ENCODE results near the gene GP2.

The GP2 gene

DNA sequence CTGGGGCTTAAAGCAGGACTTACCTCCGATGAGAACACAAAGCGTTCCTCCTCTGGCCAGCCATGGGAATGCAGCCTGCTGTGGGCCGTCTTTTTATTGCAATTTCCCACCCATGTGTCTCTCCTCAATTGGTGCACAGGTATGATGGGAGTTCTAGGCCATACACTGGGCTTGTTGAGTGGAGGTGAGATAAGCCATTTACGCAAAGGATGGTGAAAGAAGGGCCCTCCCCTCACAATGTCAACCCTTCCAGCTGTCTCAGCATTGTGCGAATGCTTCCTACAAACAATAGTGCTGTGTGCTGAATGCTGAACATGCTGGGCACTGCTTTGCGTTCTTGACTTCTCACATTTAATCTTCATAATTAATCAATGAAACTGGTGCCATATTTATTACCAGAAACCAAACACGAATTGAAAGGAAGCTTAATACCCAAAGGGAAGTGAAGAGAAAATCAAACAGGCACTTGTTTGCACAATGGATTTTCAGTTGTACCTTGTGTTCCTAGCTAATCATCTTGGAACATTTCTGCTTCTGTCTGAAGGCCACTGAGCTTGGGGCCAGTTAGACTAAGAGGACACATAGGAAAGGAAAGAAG lies at the start of gene GP2:
Gene GP2, minus strand, starts transcription at position 70 of the 598 bp plus-strand sequence. CDS start 1,082 bp downstream, outside the sequence.
- no peak for DNase-seq (ENCODE audit: low read depth)

DNA sequence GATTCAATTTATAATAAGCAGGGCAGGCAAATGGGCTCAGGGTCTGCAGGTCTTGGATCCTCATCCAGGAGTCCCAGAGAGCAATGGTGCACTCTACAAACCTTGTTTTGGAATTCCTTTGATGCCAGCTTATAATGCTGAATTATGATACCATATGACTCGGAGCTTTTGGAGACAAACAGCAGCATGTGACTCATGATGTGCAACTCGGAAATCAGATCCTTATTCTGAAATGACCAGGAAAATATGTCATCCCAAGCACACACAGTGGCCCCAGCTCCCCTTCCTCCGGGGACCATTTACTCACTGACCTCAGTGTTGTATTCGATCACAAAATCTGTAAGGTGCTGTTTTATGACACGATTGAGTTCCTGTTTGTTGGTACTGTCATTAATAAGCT lies 45.4 kb upstream of the GP2 start:
- no peak for DNase-seq (ENCODE audit: low read depth)

DNA sequence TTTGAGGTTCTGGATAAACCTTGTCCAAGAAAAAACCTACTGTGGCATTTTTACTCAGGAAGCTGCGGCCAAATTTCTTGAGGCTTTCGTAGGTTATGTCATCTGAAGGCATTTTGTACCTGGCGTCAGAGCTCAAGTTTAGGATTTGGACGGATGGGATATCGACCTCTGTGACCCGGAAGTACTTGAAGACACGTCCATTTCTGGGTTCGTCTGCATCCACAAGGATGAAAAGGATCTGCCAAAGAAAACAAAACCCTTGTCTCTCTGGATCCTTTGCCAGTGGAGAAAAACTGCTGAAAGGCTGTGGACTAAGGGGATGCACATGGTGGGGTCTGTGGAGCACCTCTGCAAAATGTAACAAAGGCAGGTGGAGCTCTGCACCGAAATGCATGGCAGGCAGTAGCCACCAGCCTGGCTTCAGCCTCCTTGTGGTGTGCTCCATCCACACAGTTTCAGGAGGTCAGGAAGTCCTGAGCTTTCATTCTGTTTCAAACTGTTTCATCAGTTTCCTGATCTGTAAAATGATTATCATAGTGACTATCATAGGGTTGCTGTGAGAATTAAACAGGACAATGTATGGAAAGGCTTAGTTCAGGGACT lies 42.2 kb upstream of the GP2 start:
- no peak for DNase-seq (ENCODE audit: low read depth)

DNA sequence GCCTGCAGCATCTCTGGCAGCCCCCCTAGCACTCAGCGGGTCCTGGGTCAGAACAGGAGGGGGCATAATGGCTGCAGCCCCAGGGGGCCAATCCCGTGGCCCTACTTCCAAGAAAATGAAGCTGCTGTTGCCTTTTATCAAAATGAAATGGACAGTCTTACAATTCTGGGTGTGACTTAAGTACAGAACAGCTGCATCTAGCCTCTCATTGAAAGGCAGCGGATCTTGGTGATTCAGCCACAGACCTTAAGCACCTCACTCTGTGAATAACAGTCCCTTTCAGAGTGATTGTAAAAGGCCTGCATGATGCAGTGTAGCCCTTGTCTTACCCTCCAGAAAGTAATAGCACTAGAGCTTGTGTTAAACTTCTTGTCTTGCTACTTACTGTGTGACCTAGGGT lies 36.7 kb upstream of the GP2 start:
- no peak for DNase-seq (ENCODE audit: low read depth)

DNA sequence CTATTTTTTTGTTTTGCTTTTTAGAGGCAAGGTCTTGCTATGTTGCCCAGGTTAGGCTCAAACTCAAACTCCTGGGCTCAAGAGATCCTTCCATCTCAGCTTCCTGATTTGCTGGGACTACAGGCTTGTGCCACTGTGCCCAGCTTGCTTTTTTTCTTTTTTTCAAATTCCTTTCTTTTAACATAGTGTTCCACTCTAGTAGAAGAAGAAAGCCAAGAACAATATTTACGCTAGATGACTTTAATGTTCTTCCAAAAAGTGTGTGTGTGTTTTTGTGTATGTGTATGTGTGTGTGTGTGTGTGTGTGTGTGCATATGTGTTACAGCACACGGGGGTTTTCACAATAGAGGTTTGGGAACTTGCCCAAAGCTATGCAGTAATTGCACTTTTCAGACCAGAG lies 35.9 kb upstream of the GP2 start:
- DNase-seq (ENCODE audit: low read depth) = no peak

DNA sequence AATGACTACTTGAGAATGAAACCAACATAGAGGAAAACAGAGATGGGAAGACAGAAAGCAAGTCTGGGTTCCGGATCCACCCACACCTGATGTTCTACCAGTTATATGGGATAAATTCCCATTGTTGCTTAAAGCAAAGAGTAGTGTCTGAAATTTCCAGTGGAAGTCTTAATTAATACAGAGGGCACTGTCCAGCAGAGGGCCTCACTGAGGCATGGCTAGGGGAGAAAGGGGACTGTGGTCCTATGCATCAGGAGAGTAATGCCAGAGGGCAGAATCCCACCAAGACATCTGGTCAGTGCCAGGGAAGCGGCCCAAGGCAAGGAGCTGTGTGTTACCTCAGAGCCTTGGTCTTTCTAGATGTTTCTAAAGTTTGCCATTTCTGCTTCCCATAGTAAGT lies 32.7 kb upstream of the GP2 start:
- DNase-seq (ENCODE audit: low read depth) = no peak

DNA sequence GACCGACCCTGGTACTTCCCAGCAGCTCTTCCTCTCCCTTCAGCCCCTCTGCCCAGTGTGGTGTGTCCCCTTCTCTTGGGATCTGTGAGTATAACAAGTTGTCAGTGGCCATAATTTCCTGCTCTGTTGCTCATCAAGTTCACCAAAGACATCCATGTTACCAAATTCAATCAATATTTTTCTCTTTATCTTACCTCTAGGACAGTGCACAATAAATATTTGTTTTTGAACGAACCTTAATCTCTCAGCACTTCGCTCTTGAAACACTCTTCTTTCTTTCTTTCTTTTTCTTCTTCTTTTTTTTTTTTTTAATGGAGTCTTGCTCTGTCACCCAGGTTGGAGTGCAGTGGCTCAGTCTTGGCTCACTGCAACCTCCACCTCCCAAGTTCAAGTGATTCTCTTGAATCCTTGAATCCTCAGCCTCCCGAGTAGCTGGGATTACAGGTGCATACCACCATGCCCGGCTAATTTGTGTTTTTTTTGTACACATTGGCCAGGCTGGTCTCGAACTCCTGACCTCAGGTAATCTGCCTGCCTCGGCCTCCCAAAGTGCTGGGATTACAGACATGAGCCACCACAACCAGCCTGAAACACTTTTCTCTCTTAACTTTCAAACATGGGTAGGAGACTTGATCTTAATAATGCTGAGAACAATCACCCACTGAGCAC lies 27.9 kb upstream of the GP2 start:
- DNase-seq (ENCODE audit: low read depth) = no peak

DNA sequence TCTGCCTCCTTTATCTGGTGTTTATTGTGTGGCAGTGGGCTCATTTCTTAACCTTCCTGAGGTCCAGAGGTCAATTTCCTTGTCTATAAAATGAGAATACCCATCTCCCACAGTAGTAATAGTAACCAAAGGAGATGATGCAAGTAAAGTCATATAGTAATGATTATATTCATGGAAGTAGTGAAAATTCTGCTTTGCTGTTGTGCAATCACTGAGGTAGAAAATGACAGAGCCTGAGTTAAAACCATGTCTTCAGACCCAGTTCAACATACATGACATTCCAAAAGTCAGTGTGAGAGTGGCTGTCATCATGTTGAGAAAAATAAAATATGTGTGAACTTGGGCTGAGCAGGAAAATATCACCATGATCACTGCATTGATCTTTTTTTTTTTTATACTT lies 26.1 kb upstream of the GP2 start:
- no peak for DNase-seq (ENCODE audit: low read depth)

DNA sequence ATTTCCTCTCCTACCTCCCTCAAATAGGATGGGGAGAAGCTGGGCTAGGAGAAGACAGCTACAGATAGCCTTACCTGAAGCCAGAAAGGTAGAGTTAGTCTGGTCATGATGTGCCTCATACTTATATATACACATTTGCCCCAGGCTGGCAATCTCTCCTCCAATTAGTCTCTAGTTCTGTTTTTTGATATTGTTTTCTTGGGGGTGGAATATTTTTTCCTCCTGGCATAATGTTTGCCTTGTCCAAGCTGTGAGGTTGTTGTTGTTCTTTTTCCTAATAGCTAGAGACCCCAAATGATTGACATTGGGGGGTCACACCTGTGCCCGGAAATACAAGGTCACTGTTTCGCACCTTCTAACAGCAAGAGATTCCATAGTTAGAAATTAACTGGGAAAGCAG lies 25.3 kb upstream of the GP2 start, which contains the start of gene UMOD:
Gene UMOD, minus strand, starts transcription at position 101 of the 400 bp plus-strand sequence. CDS start 1,978 bp downstream, outside the sequence.
- DNase-seq (ENCODE audit: low read depth) = no peak

DNA sequence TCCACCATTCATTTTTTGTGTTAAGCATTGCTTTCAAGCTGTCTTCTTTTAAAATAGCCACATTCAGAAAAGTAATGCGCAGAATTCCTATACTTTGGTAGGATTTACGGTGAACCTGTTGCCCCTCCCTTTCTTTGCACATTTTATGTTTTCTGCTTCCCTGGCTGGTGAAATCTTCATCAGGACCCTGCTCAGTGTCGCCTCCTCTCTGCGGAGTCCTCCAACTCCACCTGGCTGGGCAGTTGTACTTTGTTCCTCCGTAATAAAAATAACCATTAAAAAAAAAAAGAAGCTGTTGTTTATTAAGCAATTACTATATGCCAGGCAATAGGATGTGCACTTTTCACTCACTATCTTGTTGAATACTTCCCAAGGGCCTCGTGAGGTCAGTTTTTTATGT lies 22.3 kb upstream of the GP2 start:
- no peak for DNase-seq (ENCODE audit: low read depth)

DNA sequence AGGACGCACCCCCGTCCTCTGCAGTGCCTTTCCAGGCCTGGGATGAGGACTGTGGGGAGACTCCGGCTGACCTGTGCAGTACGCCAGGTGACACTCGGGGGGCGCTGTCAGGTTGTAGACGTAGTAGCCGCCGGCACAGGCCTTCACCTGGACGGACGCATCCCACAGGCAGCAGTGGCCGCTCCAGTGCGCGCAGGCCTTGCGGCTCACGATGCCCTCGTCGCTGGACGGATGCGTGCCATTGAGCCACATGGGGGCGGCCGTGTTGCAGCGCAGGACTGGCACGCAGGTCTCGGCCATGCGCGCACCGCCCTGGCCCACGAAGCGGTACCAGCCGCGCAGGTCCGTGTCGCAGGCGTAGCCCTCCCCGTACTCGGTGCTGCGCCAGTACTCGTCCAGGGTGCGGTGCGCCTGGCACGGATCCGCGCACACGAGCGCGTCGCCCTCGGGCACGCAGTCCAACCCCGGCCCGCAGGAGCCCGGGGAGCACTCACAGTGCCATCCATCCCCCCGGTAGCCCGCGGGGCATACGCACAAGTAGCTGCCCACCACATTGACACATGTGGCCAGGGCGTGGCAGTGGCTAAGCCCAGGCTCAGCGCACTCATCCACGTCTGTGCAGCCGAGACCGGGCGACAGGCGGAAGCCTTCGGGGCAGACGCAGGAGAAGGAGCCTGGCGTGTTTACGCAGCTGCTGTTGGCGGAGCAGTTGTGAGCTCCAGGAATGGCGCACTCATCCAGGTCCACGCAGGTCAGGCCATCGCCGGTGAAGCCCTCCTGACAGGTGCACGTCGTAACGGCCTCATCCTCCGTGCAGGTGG lies 21.3 kb upstream of the GP2 start:
- no peak for DNase-seq (ENCODE audit: low read depth)

DNA sequence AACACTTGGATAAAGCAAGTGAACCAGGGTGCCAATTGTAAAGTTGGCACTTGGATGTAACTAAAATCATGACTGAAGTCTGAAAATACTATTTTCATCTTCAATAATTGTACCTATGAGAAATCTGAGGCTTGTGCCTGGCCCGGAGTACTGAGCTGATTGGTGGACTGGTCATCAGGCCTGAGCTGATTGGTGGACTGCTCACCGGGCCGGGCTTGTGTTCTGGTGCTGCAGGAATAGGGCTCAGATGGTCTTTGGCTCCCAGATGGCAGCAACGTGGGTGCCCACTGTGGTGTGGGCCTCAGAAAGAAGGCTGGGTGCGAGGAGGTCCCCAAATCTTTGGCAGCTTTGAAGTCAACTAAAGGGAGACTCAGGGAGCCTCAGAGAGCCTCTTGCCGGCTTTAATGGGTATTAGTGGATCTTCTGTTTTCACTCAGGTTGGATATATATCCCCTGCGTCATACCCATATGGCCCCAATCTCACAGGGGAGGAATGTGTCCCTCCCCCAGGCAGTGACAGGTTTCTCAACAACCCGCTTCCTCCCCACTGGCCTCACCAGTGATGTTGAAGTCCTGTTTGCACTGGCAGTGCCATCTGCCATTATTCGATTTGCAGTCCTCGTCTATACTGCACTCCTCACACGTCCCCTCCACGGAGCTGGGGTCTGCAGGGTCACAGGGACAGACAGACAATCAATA lies 20.5 kb upstream of the GP2 start:
- no peak for DNase-seq (ENCODE audit: low read depth)

DNA sequence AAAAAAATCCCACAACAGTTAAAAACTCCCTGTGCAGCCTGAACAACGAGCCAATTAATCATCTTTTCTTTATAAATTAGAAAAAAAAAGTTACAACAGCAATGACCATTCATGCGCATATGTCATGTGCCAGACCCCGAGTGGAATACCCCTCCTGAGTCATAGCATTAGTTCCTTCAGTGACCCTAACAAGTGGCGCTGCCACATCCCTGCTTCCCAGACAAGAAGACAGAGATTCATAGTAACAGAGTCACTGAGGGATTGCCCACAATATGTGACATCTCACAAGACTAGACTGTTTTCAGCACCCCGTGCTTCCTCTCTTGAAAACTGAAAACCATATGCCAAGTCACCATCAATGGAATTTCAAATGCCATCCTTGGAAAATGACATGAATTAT lies 17.3 kb upstream of the GP2 start:
- DNase-seq (ENCODE audit: low read depth) = no peak

DNA sequence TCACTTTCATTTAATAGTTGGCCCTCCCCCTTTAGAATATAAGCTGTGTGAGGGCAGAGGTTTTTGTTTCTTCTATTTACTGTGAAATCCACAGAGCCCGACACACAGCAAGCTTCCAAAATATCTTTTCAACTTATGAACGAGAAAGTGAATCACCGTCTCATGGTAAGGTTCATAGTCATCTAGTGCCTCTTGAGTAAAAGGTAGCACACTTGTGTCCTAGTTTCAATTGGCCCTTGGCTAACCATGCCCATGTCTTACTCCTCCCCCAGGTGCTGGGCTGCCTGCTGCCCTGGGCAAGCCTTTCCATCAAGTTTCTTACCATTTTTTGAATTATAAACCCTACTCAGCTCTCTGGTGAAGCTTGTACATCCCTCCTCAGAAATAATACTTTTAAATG lies 12.4 kb upstream of the GP2 start:
- DNase-seq (ENCODE audit: low read depth) = no peak

DNA sequence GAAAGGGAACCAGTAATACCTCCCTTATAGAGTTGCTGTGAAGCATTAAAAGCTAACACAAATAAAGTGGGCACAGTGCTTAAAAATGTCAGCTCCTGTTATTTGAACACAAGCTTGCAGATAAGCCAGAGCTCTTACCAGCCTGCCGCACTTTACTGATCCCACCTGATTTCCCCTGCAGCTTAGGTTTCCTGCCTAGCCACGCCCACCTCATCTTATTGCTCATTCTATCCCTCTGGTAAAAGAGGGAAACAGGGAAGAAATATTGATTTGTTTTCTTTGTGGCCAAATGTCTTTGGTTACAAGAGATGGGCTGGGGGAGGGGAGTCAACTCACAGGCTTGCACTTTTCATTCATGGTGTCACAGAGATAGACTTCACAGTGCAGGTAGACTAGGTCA lies 9.6 kb upstream of the GP2 start:
- no peak for DNase-seq (ENCODE audit: low read depth)

DNA sequence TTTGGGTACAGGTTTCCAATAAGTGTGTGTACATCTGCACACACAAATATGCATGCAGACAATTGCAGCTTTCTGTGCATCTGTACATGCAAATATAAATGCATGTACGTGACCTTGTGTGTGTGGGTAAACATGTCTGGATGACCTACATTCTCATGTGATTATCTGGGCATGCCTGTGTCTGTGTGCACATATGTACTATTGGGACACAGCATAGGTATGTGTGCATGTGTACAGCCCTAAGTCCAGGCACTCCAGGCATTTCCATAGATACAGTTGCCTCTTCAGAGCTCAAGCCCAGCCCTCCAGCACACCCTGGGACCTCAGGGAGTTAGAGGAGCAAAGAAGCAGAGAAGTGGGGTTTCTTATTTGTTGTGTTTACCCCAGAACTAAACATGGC lies 7.1 kb upstream of the GP2 start:
- no peak for DNase-seq (ENCODE audit: low read depth)

DNA sequence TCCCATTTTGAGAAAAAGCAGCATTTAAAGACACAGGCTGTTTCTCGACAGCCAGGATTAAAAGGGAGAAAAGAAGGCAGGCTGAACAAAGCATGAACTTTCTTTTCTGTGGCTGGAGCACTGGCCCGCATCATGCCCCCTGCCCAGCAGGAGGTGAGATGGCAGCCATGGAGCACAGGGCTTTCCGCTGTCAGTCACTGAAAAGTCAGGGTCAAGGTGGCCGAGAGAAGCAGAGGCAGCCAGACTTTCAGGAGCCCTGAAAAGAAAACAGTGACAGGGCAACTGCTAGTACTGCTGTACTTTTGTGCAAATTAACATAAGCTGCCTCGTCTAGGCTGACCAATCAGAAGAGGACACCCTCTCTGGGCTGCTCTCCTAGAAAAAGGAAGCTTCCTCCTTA lies 5.8 kb upstream of the GP2 start:
- DNase-seq (ENCODE audit: low read depth) = no peak

DNA sequence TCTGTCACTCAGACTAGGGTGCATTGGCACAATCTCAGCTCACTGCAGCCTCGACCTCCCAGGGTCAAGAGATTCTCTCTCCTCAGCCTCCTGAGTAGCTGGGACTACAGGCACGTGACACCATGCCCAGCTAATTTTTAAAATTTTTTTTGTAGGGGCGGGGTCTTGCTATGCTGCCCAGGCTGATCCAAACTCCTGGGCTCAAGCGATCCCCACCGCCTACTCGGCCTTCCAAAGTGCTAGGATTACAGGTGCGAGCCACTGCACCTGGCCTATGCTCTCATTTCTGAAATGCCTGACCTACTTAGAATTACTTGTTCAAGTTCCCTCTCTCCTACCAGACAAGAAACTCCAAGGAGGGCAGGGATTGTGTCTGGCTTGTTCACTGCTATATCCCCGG lies 5.1 kb upstream of the GP2 start:
- DNase-seq (ENCODE audit: low read depth) = no peak

DNA sequence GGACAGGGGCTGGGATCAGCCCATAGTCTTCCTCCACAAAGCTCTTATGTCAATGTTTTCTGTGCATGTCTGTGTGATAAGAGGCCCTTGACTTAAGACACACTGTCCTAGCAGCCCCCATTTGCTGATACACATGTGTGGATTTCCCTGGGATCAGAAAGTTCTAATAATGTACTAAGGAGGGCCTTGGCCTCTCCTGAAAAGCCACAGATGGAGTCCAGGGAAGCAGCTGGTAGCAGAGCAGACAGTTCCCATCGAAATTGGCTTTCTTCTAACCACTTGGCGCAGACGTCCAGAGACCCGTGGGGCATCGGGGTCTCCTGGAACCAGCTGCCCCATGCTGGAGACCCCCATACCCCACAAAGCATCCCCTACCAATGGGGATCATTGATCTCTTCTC lies 4.3 kb upstream of the GP2 start:
- no peak for DNase-seq (ENCODE audit: low read depth)

DNA sequence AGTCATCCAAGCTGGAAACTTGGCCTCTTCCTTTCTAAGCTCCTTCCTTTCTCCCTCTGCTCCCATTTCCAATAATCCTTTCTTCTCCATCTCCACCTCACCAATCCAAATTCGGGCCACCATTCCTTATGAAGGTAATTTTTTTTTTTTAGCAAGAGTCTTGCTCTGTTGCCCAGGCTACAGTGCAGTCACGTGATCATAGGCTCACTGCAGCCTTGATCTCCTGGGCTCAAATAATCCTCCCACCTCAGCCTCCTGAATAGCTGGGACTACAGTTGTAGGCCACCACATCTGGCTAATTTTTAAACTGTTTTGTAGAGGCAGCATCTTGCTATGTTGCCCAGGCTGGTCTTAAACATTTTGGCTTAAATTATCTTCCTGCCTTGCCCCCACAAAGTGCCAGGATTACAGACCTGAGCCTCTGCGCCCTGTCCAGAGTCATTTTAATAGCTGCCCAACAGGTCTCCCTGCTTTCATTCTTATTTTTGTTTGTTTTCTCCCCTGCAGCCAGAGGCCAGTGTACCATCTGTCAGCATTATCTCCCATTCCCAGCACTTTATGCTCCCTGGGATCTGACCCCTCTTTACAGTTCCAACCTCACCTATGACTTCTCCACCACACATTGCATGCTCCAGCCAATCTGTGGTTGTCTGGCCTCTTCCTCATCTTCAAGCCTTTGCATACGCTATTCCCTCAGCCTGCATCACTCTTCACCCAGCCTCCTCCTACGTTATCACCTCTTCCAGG lies 2.3 kb upstream of the GP2 start:
- no peak for DNase-seq (ENCODE audit: low read depth)

DNA sequence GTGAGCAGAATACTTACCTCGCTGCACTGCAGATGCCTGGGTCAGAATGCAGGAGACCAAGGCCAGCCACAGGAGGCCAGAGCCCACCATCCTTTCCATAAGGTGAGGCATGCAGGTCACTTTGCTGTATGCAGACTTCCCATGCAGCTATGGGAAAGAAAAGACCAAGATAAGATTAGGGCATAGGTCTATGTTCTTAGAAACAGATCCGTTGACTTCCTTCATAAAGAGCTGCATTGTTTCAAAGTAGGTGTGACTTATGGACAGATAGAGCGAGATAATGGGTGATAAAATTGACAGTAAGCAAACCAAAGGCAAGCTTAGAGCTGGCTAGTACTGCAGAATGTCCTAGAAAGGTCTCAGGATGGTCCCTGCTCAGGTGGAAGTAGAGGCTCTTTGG lies 992 bp downstream of the GP2 start:
- no peak for DNase-seq (ENCODE audit: low read depth)

DNA sequence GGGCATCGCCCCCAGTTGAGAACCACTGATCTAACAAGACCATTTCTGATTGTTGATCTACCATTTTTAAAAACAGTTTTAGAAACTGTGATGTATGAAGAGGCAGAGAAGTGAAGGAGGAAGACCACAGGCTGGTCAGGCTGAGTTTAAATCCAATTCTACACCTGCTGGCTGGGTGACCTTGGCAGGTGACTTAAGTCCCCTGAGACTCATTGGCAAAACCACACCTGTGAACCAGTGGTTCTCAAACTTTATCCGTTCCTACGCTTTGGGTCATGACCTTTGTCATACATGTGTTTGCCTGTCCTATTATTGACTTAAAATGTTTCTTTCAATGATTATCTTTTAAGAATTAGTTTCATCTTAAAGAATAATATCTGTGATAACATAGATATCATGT lies 2.3 kb downstream of the GP2 start:
- no peak for DNase-seq (ENCODE audit: low read depth)
